Ureter (tissue), 1 donor: ENCODE measurements around the gene APEH. TPM values are rescaled to one million over a fixed set of nuclear protein-coding genes. Genes with fewer than 3 reads are reported as not detected.
"Not testable (repeated sequence)": the region's sequence is repeated elsewhere in the genome, so short reads cannot be mapped to it uniquely, and the experiment has no call there.

Source experiments
- DNase-seq: peaks from one replicate; pipeline ENCODE4 v3.0.0-alpha.2; 2020; ENCODE audit warnings: low spot score
- total RNA-seq: library from RNA; stranded (reverse); gene quantifications from one replicate; pipeline ENCODE4 v1.2.4, GENCODE V29; 2023
- donor health status: DM: yes; HTN: yes; CAD: no.

The APEH gene
- total RNA-seq, 1 donor from 2014 or later = 152 TPM

DNA sequence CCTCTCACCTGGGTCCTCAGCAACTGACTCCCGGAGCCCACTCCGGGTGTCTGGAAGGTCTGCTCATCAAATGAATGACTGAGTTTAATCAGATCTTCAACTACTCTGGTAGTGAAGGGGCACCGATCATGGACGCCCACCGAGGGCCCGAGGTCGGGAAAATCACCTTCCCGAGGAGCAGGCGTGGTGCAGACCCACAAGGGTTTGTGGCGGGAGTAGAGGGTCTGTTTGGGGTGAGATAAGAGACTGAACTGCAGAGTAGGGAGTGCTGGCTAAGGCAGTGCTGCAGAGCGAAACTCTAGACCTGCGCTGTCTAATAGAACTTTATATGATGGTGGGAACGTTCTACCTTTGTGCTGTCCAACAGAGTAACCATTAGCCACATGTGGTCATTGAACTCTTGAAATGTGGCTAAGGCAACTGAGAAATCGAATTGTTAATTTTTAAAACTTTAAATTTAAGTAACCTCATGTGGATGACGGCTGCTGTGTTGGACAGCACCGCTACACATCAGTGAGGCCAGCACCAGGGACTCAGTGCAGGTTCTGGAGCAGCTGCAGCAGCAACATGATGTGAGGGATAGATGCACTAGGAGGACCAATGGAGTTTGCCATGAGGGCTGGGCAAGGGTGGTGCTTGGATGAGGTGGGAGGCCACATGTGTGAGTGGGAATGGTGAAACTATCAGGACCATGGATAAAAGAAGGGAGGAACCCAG is 15.9 kb downstream of the APEH start:
- not testable (repeated sequence) for DNase-seq

DNA sequence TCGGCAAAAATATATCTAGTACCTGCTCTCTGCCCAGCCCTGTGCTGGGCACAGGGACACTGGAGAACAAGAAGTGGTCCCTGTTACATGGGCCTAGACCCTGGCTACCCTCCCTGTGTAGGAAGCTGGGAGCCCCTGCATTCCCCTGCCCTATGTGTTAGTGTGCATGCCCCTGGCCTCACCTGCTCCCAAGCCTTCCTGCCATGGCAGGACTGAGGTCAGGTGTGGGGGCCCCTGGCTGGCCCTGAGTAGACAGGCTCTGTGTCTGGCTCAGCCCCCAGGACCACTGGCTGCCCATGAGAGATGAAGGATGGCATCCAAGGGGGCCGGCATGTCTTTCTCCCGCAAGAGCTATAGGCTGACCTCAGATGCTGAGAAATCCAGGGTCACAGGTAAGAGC is 16.7 kb downstream of the APEH start:
- not testable (repeated sequence) for DNase-seq

DNA sequence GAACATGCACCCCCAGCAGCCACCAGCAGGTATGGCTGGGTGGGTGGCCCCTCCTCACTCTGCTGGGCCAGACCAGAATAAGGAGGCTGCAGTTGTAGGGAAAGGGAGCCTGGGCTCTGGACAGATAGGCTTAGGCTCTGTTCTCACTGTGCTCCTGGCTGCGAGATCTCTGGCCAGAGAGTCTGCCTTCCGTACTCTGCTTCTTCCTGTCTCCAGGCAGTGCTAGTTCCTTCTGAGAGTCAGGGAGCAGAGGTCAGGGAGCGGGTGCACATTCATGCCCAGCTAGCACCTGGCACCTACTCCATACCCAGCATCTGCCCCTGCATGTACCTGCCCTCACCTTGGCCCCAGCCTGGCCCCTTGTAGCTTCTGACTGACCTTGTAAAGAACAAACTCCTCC is 17.3 kb downstream of the APEH start:
- not testable (repeated sequence) for DNase-seq

DNA sequence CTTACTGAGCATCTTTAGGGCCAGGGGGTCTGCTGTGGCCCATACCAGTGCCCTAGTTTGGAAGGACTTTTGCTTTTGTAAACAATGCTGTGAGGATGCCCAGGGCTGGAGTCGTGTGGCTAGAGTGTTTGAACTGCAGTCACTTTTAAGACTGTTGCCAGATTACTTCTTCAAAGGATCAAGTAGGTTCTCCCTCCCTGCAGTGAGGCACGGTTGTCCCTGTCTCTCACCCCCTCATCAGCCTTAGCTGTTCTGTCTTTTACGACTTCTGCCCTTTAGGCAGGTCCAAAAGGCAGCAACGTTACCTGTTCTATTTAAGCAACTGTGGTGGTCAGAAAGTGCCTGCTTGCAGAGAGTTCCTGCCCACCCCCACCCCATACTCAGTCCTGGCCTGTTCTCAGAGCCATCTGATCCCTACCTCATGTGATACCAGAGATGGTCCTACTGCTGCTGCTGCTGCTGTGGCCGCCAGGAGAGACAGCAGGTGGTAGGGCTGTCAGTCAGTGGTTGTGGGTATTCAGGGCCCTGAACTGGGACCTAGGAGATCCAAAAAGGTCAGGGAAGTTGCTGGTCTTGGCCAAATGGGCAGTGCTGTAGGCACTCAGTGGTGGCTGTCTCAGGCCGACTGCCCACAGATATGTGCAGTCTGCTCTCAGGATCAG is 20.4 kb downstream of the APEH start:
- DNase-seq = not testable (repeated sequence)

DNA sequence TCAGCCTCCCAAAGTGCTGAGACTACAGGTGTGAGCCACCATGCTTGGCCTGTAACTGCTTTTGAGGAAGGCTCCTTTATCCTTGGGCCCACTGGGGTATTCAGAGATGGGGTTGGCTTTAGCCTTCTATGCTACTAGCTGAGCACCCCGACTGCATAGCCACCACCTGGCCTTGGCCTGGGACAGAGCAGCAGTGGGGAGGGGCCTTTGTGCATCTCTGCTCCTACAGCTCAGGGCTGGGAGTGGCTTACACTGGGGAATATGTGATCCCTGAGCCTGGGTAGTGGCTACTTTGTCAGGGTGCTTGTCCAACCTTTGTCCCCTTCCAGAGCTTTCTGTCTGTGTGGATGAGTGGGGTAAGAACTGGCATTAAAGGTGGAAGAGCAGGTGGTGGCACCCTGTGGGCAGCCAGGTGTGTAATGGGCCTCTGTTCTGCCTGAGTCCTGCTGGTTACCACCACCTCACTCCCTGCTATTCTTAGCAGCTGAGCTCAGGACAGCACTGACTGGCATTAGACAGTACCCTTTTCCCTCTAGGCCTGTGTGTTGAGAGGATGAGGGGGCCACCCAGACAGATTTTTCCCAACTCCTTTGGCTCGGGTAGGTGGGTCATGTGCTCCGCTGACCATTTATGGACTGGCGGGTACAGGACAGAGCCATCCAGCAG is 21.3 kb downstream of the APEH start:
- DNase-seq = not testable (repeated sequence)

DNA sequence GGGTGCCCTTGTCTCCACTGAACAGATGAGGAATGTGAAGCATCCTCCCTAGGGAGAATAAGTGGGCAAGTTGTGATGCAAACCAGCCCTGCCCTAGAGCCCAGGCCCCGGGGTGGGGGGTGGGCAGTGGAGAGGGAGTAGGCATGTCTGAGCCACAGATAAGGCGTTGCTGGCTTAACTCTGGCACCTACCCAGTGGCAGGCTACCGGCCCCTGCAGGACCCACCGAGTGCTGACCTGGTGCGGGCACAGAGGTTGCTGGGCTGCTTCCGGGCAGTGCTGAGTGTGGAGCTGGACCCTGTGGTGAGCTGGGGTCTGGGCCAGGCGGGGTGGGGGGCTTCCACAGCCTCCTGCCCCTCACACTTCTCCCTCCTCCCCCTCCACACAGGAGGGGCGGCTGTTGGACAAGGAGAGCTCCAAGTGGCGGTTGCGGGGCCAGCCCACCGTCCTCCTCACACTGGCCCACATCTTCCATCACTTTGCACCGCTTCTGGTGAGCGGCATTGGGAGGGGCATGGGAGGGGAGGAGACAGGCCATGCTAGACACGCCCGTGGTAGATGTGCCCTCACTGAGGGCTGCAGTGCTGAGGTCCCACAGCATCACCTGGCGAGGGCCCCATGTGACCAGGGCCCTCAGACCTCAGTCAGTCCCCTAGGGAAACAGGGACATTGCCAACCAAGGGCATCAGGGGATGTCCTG is 25.3 kb downstream of the APEH start:
- DNase-seq = no peak

DNA sequence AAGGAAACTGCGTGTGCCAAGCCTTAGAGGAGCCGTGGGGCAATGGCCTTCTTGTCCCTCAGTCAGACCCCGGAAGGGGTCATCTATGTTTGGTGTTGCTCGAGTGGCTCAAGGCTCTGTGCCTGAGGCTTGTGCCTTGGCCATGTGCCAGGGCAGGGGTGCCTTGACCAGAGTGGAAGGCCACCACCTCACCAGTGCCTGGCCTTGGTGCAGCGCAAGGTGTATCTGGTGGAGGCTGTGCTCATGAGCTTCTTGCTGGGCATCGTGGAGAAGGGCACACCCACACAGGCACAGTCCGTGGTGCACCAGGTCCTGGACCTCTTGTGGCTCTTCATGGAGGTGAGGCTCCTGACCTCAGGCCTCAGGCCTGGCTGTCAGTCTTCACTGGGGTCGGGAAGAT is 25.9 kb downstream of the APEH start:
- DNase-seq = no peak

DNA sequence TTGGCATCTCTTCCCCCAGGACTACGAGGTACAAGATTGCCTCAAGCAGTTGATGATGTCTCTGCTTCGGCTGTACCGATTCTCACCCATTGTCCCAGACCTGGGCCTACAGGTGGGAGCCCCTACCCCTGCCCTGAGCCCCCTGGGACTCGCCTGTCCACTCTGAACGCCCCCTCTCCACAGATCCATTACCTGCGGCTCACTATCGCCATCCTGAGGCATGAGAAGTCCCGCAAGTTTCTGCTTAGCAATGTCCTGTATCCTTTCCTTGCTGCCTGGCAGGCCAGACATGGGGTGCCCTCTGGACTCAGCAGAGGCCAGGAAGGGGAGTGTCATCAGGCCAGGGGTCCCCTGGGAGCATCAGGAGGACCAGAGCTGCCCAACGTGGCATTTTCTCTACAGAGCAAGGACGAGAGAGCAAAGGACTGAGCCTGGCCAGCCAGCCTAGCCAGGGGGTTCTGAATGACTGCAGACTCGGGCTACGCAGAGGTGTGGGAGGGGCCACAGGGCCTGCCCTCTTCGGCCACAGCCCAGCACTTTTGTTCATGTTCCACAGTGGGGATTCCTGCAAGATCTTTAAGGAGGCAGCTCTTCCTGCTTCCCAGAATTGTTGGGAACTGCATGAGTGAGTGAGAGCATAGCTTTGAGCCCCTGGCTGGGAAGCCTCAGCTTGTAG is 26.4 kb downstream of the APEH start:
- DNase-seq = no peak

DNA sequence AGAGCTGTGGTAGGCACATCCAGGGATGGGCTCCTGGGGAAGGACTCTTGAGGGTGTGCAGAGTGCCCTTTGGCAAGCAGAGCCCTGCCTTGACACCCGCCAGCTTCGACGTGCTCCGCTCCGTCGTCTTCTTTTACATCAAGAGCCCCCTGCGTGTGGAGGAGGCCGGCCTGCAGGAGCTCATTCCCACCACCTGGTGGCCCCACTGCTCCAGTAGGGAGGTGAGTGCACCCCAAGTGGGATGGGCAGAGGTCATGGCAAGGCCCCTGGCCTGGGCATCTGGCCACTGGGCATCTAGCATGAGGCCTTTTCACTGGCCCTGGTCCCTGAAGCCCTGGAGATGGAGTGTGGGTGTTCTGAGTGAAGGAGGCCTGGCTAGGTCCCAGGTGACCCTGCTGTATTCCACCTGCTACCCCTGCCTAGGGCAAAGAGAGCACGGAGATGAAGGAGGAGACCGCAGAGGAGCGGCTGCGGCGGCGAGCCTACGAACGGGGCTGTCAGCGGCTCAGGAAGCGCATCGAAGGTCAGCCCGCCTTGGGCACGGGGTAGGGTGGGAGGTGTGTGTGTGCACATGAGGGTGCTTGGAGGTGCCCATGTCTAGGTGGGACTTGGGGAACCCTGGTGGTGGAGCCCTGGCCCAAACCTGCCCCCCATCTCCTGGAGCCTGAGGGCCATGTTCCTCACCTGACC is 27.4 kb downstream of the APEH start:
- DNase-seq = no peak

DNA sequence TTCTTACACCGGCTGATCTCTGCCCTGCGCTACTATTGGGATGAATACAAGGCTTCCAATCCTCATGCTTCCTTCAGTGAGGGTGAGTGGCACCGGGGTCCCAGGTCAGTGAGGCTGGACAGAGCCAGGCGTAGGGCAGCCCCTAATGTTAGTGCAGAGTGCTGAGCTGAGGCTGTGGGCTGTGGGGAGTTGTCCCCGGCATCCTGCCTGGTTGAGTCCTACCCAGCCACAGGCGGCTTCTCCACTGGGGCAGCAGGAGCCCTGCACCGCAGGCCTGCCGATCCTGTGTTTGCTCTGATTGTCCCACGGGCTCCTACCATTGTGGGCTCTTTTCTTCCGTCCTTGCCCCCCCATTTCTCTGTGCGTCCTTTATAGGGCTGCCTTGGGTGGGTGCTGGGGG is 28.5 kb downstream of the APEH start:
- no peak for DNase-seq

DNA sequence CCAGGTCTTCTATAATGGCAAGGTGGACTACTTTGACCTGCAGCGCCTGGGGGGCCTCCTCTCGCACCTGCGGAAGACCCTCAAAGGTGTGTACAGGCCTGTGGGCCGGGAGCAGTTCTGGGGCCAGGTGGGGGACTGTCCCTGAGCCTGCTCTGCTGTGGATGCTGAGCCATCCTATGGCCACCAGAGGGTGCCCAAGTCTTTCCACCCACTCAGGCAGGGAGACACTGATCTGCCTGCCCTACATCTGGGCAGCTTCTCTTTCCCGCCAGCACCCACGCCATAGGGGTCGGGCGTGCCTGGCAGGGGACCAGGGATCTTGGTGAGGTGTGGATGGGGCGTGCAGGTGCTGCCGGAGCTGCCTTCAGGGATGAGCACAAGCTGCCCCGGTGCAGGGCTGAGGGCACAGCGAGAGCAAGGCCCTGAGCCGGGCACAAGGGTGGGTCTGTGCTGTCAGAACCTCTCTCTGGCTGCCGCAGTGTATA is 29.3 kb downstream of the APEH start:
- DNase-seq = no peak

DNA sequence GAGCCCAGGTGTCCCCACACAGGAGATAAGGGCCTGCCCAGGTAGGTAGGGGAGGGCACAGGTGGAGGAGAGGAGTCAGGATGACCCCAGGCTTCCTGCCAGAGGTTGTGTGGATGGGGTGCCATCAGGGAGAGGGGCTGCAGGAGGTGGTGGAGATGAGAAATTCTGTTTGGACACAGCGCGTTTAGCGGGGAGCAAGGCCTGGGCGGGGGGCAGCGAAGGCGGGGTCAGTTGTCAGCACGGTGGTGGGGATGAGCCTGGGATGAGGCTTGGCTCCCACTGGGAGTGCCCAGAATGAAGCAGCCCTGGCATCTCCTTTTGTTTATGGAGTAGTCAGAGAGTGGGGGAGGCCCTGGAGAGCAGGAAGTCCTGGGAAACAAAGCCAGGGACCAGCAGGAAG is 29.8 kb downstream of the APEH start:
- no peak for DNase-seq

DNA sequence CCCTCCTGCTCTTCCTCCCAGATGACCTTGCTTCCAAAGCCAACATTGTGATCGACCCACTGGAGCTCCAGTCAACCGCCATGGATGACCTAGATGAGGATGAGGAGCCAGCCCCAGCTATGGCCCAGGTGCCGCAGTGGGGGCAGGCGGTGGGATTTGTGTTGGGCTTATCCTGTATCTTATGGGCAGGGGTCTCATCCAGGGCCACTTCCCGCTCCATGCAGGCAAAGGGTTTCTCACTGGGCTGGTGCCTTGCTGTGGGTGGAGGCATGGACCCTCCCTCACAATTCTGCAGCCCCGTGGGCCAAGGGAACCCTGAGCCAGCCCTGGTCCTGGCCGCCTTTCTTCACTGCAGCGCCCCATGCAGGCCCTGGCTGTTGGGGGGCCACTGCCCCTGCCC is 30.5 kb downstream of the APEH start:
- DNase-seq = no peak

DNA sequence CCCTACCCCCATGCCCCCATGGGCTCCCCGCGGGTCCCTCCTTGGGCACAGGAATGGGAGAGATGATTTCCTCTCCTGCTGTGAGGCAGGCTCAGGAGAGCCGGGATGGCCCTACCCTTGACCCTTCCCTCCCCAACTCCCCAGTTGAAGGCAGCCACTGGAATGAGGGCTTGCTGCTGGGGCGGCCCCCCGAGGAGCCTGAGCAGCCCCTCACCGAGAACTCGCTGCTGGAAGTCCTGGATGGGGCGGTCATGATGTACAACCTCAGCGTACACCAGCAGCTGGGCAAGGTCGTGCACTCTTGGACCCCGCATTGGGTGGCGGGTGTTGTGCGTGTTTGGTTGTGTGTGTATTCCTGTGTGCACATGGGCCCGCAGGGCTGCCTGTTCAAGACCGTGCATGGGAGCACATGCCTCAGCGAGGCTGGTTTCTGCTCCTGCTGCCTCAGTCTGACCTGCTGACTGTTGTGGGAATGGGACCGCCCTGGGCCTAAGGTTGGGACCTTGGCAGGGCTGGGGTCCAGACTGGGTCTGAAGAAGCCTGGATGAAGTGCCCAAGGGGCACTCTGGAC is 31.3 kb downstream of the APEH start:
- DNase-seq = no peak

DNA sequence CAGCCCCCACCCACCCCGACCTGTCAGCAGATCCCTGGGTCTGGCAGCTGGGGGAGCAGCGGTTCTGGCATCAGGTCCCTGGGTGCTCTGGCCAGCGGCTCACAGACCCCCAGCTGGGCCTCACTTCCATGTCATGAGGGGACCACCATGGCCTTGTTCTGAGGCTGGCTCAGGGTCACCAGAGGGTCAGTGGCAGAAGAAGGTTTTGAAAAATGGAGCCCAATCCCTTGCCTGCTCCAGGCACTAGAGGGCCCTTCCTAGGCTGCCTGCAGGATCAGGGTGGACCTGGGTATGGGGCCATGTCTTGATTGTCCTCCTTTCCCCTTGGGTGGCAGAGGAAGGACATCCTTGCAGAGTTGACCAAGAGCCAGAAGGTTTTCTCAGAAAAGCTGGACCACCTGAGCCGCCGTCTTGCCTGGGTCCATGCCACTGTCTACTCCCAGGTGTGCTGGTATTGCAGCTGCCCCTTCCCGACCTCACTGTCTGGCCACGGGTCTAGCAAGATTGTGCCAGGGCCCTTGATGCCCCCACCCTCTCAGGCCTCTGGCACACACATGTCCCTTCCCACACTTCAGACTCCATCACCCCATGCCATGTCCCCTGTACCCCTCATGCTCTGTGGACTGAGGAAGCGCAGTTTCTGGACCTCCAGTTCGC is 32.4 kb downstream of the APEH start:
- no peak for DNase-seq

DNA sequence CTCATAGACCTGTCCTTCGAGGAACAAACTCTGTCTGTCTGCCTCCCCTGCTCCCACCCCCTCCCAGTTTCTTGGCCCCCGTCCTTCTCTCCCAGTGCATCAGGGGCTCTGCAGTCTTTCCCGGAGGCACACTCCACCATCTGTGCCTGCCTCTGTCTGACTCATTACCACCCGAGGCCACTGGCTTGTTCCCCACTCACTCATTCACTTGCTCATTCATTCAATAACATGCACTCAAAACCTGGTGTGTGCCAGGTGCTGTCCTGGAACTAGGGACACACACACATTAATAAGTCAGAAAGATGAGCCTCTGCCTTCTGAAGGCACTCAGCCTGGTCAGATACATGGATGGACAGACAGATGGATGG is 32.9 kb downstream of the APEH start:
- DNase-seq = no peak

DNA sequence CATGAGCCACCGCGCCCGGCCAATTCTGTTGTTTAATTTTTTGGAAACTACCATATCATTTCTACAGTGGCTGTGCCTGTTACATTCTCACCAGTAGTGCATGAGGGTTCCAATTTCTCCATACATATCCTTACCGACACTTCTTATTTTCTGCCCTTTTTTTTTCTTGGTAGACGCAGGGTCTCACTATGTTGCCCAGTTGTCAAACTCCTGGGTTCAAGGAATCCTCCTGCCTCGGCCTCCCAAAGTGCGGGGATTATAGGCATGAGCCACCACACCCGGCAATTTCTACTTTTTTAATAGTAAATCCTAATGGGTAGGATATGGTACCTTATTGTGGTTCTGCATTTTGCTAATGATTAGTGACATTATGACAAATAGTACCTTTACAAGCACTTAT is 35.7 kb downstream of the APEH start:
- DNase-seq = no peak

DNA sequence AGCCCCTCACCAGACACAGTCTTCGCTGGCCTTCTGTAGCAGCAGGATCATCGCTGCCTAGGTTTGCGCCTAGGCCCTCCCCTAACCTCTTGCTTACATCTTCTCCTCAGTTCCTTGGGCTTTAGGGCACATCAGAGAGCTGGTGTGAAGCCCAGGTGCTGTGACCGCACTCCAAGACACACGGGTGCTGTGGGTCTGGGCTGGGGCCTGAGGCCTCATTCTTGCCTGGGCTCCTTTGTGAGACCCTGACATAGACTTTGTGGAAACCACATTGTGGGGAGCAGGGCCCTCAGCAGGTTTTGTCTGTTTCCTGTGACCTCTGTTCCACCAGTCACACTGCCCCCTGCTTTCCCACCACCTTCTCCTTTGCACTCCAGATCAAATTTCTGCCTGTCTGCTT is 37.3 kb downstream of the APEH start:
- DNase-seq = no peak

DNA sequence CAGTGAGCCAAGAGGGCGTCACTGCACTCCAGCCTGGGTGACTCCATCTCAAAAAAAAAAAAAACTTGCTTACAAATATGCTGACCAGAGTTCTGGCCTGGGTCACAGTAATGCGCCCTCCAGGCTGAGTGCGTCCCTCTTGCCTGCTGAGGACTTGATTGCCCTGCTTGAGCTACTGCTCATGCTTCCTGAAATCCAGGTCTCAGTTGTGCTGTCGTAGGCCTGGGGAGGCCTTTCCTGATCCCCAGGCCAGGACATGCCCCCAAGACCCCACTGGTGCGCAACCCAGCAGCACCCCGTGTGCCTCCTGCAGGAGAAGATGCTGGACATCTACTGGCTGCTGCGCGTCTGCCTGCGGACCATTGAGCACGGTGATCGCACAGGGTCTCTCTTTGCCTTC is 38.0 kb downstream of the APEH start:
- no peak for DNase-seq

DNA sequence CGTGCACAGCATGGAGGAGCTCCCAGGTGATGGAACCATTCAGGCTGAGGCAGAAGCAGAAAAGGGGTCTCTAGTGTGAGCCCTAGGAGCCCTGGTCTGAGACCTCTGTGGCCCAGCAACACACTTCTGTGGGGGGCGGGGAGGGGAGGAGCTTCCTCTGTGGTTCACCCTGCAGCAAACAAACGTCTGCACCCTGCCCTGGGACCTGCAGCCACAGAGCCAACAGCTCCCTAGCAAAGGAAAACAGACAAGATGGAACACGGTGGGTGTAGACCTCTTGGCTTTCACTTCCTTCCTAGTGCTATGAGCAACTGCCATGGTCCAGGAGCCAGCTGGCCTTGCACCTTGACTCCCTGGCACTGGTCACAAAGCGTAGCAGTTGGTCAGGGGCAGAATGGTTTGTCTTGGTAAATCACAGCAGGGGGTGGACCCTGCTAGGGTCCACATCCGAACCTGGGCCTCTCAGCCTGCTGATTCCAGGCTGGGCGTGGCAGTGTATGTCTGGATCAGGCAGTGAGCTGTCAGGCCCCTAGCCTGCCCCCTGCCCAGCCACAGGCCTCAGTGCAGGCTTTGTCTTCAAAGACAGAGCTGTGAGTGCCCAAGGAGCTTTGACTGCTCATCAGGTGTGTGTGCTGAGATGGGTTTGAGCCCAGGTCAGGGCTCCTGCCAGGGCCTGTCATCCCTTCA is 38.6 kb downstream of the APEH start:
- no peak for DNase-seq
